IPS DF 6.9 (cell line): ENCODE results near the gene COQ5.
A peak's percentile ranks its signal among the peaks of the same experiment; 100 is the strongest.

ENCODE experiments used
- DNase-seq: peaks from one replicate; pipeline ENCODE4 v3.0.0-alpha.2; 2013; ENCODE audit warnings: low read depth, low spot score
- H3K27ac ChIP-seq: one replicate; pipeline ENCODE4 v1.5.1; 2013; ENCODE audit warnings: low read length, control low read depth
- H3K27me3 ChIP-seq: 2 replicates; pipeline ENCODE4 v1.6.1; 2013; ENCODE audit warnings: mild to moderate bottlenecking, low read length; ENCODE audit not compliant: control insufficient read depth, insufficient read depth
- H3K36me3 ChIP-seq: 2 replicates; pipeline ENCODE4 v1.6.1; 2013; ENCODE audit warnings: low read length; ENCODE audit not compliant: control insufficient read depth, insufficient read depth
- H3K4me1 ChIP-seq: 2 replicates; pipeline ENCODE4 v1.6.1; 2013; ENCODE audit warnings: low read length; ENCODE audit not compliant: control insufficient read depth, insufficient read depth
- H3K4me3 ChIP-seq: 2 replicates; pipeline ENCODE4 v1.5.1; 2013; ENCODE audit warnings: mild to moderate bottlenecking, low read length
- H3K9me3 ChIP-seq: 2 replicates; pipeline ENCODE4 v1.6.1; 2013; ENCODE audit warnings: low read length, inconsistent platforms; ENCODE audit not compliant: control insufficient read depth, insufficient read depth
- WGBS: extraction: QIAGEN DNeasy Blood & Tissue Kit; methylation state at CpG from one replicate; pipeline ENCODE4 v1.1.7; 2013; ENCODE audit warnings: mixed read lengths, missing lambda C conversion rate; ENCODE audit not compliant: insufficient read length, insufficient coverage; 5-methylcytosine and 5-hydroxymethylcytosine counted together

The COQ5 gene

GRCh38 chr12:120468821-120469449, 60.0 kb downstream of the COQ5 start:
- no CpG with 5 or more reads among the region's 57 CpGs for WGBS
- peaks cover 1% of the 10 kb centered on the region; the same call in 1 of the 2 replicates for H3K4me1 ChIP-seq
- no peaks in the 10 kb centered on the region for H3K9me3 ChIP-seq
- H3K27ac ChIP-seq, result no peak overlapping the region
- DNase-seq, result no peak
- H3K27me3 ChIP-seq, result no peaks in the 10 kb centered on the region
- peaks cover under 1% of the 10 kb centered on the region; the same call in 1 of the 2 replicates for H3K36me3 ChIP-seq
- peak overlapping the region; percentile 87 for H3K4me3 ChIP-seq

DNA sequence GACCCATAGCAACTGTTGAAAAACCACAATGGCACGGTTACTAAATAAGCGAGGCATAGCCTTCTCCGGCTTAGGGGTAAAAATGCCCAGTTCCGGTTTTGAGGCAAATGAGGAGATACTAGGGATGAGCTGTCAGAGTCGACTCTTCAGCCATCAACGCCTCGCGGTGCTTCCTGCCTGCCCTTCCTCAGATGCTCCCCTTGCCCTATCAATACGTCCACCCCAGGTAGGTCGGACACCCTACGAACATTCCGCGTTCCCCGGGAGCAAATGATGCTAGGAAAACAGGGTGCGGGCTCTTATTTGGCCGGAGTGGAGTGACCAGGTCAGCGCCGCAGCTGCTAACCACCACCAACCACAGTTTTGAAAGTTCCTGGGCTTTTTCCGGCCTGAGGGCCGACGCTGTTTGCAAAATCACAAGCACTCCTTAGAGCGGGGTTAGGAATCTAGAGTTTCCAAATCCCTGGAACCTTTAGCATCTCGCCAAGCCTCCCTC, 60.6 kb downstream of the COQ5 start:
- Histone ChIP-seq H3K27me3 (no peaks in the 10 kb centered on the region), H3K4me1 (peaks cover 1% of the 10 kb centered on the region; the same call in 1 of the 2 replicates), H3K27ac (no peak overlapping the region), H3K36me3 (peaks cover 6% of the 10 kb centered on the region; the same call in 1 of the 2 replicates), H3K9me3 (no peaks in the 10 kb centered on the region), H3K4me3 (peak overlapping the region; percentile 87)
- DNase-seq, result no peak
- no CpG with 5 or more reads among the region's 23 CpGs for WGBS

- no peak for DNase-seq
- no CpG with 5 or more reads among the region's 6 CpGs for WGBS
- Histone ChIP-seq H3K9me3 (no peaks in the 10 kb centered on the region), H3K4me3 (no peak overlapping the region), H3K4me1 (peaks cover 1% of the 10 kb centered on the region; the same call in 1 of the 2 replicates), H3K36me3 (peaks cover 15% of the 10 kb centered on the region; the same call in 1 of the 2 replicates), H3K27ac (no peak overlapping the region), H3K27me3 (no peaks in the 10 kb centered on the region)
Observed at GRCh38 chr12:120467439-120467838, 61.5 kb downstream of the COQ5 start.

- DNase-seq, result no peak
- no peak overlapping the region for H3K27ac ChIP-seq
- H3K27me3 ChIP-seq, result no peaks in the 10 kb centered on the region
- H3K36me3 ChIP-seq, result peaks cover 17% of the 10 kb centered on the region; the same call in 1 of the 2 replicates
- no peak overlapping the region for H3K4me3 ChIP-seq
- WGBS, result no CpG with 5 or more reads among the region's 8 CpGs
- H3K9me3 ChIP-seq, result no peaks in the 10 kb centered on the region
- peaks cover 1% of the 10 kb centered on the region; the same call in 1 of the 2 replicates for H3K4me1 ChIP-seq
Observed at GRCh38 chr12:120466560-120467315, 62.2 kb downstream of the COQ5 start.

- Histone ChIP-seq H3K4me1 (peaks cover 1% of the 10 kb centered on the region; the same call in 1 of the 2 replicates), H3K9me3 (no peaks in the 10 kb centered on the region), H3K27me3 (no peaks in the 10 kb centered on the region), H3K4me3 (no peak overlapping the region), H3K27ac (no peak overlapping the region), H3K36me3 (peaks cover 20% of the 10 kb centered on the region; the same call in 1 of the 2 replicates)
- no peak for DNase-seq
- no CpG with 5 or more reads among the region's 5 CpGs for WGBS
Observed at GRCh38 chr12:120465756-120466155, 63.2 kb downstream of the COQ5 start.

DNA sequence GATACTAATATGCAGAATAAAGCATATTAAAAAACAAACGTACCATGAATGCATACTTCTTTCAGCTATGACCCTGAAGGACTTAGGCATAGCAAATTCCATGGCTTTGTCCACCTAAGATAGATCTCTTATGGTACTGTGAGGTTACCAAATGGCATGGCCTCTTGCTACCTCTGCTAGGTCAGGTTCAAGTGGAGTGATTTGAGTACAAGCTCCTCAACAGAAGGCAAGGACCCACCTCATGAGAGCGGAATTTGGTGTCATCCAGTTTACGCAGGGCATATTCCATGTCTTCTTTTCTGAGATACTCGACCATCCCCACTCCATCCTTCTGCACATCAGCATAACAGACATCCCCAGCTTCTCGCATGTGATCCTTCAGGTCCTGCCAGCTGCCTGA, 65.2 kb downstream of the COQ5 start:
- no peaks in the 10 kb centered on the region for H3K27me3 ChIP-seq
- no CpG with 5 or more reads among the region's 5 CpGs for WGBS

DNA sequence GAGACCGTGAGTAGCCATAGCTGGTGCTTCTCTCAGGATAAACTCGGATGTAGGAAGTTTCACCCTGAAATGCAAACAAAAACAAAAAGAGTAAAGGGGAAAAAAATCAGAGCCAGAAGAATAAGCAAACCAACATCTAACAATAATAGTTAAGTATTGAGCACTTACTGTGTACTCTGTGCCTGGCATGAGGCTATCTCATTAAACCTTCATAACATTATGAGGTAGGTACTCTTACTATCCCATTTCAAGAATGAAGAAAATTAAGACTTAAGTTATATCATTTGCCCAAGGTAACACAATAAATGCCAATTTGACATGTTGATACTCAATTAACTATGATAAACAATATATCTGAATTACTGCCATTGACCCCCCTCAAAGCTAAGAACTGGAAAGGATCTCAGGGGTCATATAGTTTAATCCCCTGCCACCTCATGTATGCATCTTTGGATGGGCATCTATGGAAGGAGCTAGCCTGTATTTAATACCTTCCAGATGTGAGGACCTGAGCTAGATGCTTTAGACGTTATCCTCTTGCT, 66.8 kb downstream of the COQ5 start:
- Histone ChIP-seq H3K4me3 (no peak overlapping the region), H3K27ac (no peak overlapping the region), H3K9me3 (no peaks in the 10 kb centered on the region), H3K4me1 (peaks cover 1% of the 10 kb centered on the region; the same call in 1 of the 2 replicates), H3K27me3 (no peaks in the 10 kb centered on the region), H3K36me3 (peaks cover 30% of the 10 kb centered on the region; the same call in 1 of the 2 replicates)
- no CpG with 5 or more reads among the region's 3 CpGs for WGBS
- DNase-seq, result no peak

More for the DNA sequence above, 65.2 kb downstream of the COQ5 start:
- Histone ChIP-seq H3K9me3 (no peaks in the 10 kb centered on the region), H3K4me3 (no peak overlapping the region), H3K36me3 (peaks cover 27% of the 10 kb centered on the region; the same call in 1 of the 2 replicates), H3K4me1 (peaks cover 1% of the 10 kb centered on the region; the same call in 1 of the 2 replicates), H3K27ac (no peak overlapping the region)
- no peak for DNase-seq

DNA sequence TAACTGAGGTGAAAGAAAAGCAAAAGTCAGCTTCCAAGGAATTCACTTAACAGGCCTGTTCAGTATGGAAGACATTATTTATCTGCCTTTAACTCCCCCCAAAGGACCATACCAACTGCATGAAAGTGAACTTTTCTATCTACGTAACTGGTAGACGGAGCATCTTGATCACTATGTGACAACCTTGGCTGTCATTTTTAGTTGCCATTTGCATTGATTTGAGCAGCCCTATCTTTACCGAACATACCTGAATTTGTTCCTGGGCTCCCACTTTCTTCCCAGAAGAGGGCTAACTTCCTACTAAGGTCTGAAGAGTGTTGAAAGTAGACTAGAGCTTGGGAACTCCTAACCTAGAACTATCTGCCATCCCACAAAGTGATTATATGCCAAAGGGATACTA, 68.8 kb downstream of the COQ5 start:
- no peaks in the 10 kb centered on the region for H3K4me1 ChIP-seq
- no peaks in the 10 kb centered on the region for H3K27me3 ChIP-seq
- H3K27ac ChIP-seq, result no peak overlapping the region
- H3K9me3 ChIP-seq, result no peaks in the 10 kb centered on the region
- H3K36me3 ChIP-seq, result peaks cover 30% of the 10 kb centered on the region; the same call in 1 of the 2 replicates
- H3K4me3 ChIP-seq, result no peak overlapping the region
- no peak for DNase-seq
- no CpG with 5 or more reads among the region's 3 CpGs for WGBS

DNA sequence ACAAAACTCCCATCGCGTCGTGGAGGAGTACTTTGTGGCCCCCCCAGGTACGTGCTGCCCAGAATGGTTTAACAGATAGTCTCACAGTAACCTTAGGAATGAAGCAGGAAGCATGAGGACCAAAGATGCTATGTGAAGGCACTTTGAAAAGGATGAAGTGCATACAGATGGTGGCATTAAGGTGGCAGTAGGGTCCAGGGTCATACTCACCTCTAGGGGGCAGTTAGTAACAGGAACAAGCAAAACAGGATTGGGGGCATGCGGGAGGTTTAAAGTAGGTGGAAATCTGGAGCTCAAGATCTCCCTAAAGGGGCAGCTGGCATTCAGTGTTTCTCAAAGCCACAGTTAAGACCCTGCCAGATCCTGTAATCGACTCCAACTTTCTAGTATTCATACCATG, 71.8 kb downstream of the COQ5 start:
- H3K27ac ChIP-seq, result no peak overlapping the region
- WGBS, result no CpG with 5 or more reads among the region's 6 CpGs
- no peaks in the 10 kb centered on the region for H3K27me3 ChIP-seq
- peaks cover 13% of the 10 kb centered on the region; the same call in 1 of the 2 replicates for H3K36me3 ChIP-seq
- no peak overlapping the region for H3K4me3 ChIP-seq
- H3K9me3 ChIP-seq, result no peaks in the 10 kb centered on the region
- no peak for DNase-seq
- no peaks in the 10 kb centered on the region for H3K4me1 ChIP-seq

- no CpG with 5 or more reads among the region's 7 CpGs for WGBS
- H3K27ac ChIP-seq, result no peak overlapping the region
- no peaks in the 10 kb centered on the region for H3K4me1 ChIP-seq
- H3K36me3 ChIP-seq, result peaks cover 13% of the 10 kb centered on the region; the same call in 1 of the 2 replicates
- no peaks in the 10 kb centered on the region for H3K9me3 ChIP-seq
- H3K27me3 ChIP-seq, result no peaks in the 10 kb centered on the region
- H3K4me3 ChIP-seq, result no peak overlapping the region
- DNase-seq, result no peak
Observed at GRCh38 chr12:120455302-120455701, 73.7 kb downstream of the COQ5 start.
